Lower leg skin (tissue), 3 donors: ENCODE results near the gene TTLL4.

Experiments used
- POLR2A ChIP-seq, 2 donors: fragments of 450-650 bp; IDR thresholded peaks; one replicate each; pipeline ENCODE4 v1.6.1; 2016 to 2017; ENCODE audit warnings: antibody characterized with exemption in 2 of 2, mild to moderate bottlenecking in 1 of 2, moderate library complexity in 1 of 2
- TF ChIP-seq, protein P1 (sequence below), 3 donors: fragments of 450-650 bp; IDR thresholded peaks; one replicate each; pipeline ENCODE4 v1.5.1; 2016; ENCODE audit warnings: antibody characterized with exemption in 3 of 3, mild to moderate bottlenecking in 3 of 3, moderate library complexity in 2 of 3

DNA sequence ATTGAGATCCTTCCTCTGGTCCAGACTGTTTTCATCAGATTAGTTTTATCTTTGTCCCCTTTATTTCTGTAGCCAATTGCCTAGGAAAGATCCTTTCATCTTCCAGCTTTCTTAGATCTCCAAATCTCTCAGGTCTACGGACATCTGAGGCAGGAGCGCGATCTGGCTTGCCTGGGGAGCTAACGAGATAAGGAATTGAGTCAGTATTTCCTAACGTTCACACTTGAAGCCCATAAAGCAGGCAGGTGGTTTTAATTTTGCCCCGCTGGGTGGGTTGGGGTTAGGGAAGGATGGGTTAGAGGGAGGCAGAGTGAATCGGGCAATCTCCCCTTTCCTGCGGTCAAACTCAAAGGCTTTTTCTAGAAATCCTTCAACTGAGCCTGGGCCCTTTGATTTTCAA, 727 bp upstream of the TTLL4 start:
- TF ChIP-seq POLR2A (IDR thresholded peaks at IDR 0.05), result no peak
- TF ChIP-seq, protein P1, sequence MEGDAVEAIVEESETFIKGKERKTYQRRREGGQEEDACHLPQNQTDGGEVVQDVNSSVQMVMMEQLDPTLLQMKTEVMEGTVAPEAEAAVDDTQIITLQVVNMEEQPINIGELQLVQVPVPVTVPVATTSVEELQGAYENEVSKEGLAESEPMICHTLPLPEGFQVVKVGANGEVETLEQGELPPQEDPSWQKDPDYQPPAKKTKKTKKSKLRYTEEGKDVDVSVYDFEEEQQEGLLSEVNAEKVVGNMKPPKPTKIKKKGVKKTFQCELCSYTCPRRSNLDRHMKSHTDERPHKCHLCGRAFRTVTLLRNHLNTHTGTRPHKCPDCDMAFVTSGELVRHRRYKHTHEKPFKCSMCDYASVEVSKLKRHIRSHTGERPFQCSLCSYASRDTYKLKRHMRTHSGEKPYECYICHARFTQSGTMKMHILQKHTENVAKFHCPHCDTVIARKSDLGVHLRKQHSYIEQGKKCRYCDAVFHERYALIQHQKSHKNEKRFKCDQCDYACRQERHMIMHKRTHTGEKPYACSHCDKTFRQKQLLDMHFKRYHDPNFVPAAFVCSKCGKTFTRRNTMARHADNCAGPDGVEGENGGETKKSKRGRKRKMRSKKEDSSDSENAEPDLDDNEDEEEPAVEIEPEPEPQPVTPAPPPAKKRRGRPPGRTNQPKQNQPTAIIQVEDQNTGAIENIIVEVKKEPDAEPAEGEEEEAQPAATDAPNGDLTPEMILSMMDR (IDR thresholded peaks at IDR 0.05), result no peak
